ENCODE data around the gene MBLAC1. TPM values are rescaled to one million over a fixed set of nuclear protein-coding genes. Genes with fewer than 3 reads are reported as not detected.
A peak's percentile ranks its signal among the peaks of the same experiment; 100 is the strongest.

The MBLAC1 gene
- total and polyA plus RNA-seq, 4 donors: 3.1 to 5.8 (median 5.0) TPM

- WGBS (ENCODE audit: insufficient coverage): 0% methylated on average over 40 of the region's 46 CpGs
- H3K27ac ChIP-seq (ENCODE audit: low read depth, low read length): peak within 1 kb of the TSS; percentile 80
- H3K27me3 ChIP-seq (ENCODE audit: control insufficient read depth, insufficient read depth, low read length): no peaks in the 10 kb centered on the region
- DNase-seq (ENCODE audit: low read depth in 4 of 6, low spot score in 6 of 6): peak; percentile 92 to 100 (median 98)
- H3K9me3 ChIP-seq (ENCODE audit: control insufficient read depth, insufficient read depth, low read length): no peaks in the 10 kb centered on the region
- peaks cover 20% of the 10 kb centered on the region for H3K4me1 ChIP-seq (ENCODE audit: control insufficient read depth, insufficient read depth, low read length)
- peaks cover 13% of the 10 kb centered on the region for H3K36me3 ChIP-seq (ENCODE audit: control insufficient read depth, insufficient read depth, low read length)
- peak within 1 kb of the TSS; percentile 97 for H3K4me3 ChIP-seq (ENCODE audit: low read depth, low read length)
Measured at GRCh38 chr7:100148559-100149328, 22.0 kb downstream of the MBLAC1 start, which contains the start of gene LAMTOR4. TSS of gene LAMTOR4 (plus strand) at chr7:100148918. CDS start at chr7:100148973, 55 bp downstream.

- Histone ChIP-seq H3K4me1 (ENCODE audit: control insufficient read depth, insufficient read depth, low read length) (peaks cover 33% of the 10 kb centered on the region), H3K9me3 (ENCODE audit: control insufficient read depth, insufficient read depth, low read length) (no peaks in the 10 kb centered on the region), H3K36me3 (ENCODE audit: control insufficient read depth, insufficient read depth, low read length) (peaks cover 46% of the 10 kb centered on the region), H3K4me3 (ENCODE audit: low read depth, low read length) (no peak overlapping the region), H3K27me3 (ENCODE audit: control insufficient read depth, insufficient read depth, low read length) (no peaks in the 10 kb centered on the region), H3K27ac (ENCODE audit: low read depth, low read length) (no peak overlapping the region)
- DNase-seq (ENCODE audit: low read depth in 4 of 6, low spot score in 6 of 6): no peak
Measured at GRCh38 chr7:100152404-100152803, 25.6 kb downstream of the MBLAC1 start.

- no peaks in the 10 kb centered on the region for H3K9me3 ChIP-seq (ENCODE audit: control insufficient read depth, insufficient read depth, low read length)
- no peak overlapping the region for H3K4me3 ChIP-seq (ENCODE audit: low read depth, low read length)
- DNase-seq (ENCODE audit: low read depth in 4 of 6, low spot score in 6 of 6): no peak
- H3K4me1 ChIP-seq (ENCODE audit: control insufficient read depth, insufficient read depth, low read length): peaks cover 35% of the 10 kb centered on the region
- H3K27me3 ChIP-seq (ENCODE audit: control insufficient read depth, insufficient read depth, low read length): no peaks in the 10 kb centered on the region
- no peak overlapping the region for H3K27ac ChIP-seq (ENCODE audit: low read depth, low read length)
- WGBS (ENCODE audit: insufficient coverage): 85% methylated on average over 15 of the region's 18 CpGs
- H3K36me3 ChIP-seq (ENCODE audit: control insufficient read depth, insufficient read depth, low read length): peaks cover 47% of the 10 kb centered on the region
Measured at GRCh38 chr7:100152937-100153666, 26.3 kb downstream of the MBLAC1 start.

GRCh38 chr7:100153708-100154535 is 27.2 kb downstream of the MBLAC1 start:
- Histone ChIP-seq H3K27me3 (ENCODE audit: control insufficient read depth, insufficient read depth, low read length) (no peaks in the 10 kb centered on the region), H3K27ac (ENCODE audit: low read depth, low read length) (no peak overlapping the region), H3K4me1 (ENCODE audit: control insufficient read depth, insufficient read depth, low read length) (peaks cover 33% of the 10 kb centered on the region), H3K4me3 (ENCODE audit: low read depth, low read length) (no peak overlapping the region), H3K36me3 (ENCODE audit: control insufficient read depth, insufficient read depth, low read length) (peaks cover 47% of the 10 kb centered on the region), H3K9me3 (ENCODE audit: control insufficient read depth, insufficient read depth, low read length) (no peaks in the 10 kb centered on the region)
- DNase-seq (ENCODE audit: low read depth in 4 of 6, low spot score in 6 of 6): no peak
- 75% methylated on average over 2 of the region's 16 CpGs for WGBS (ENCODE audit: insufficient coverage)

GRCh38 chr7:100154651-100155491 is 28.1 kb downstream of the MBLAC1 start:
- DNase-seq (ENCODE audit: low read depth in 4 of 6, low spot score in 6 of 6): no peak
- H3K4me1 ChIP-seq (ENCODE audit: control insufficient read depth, insufficient read depth, low read length): peaks cover 28% of the 10 kb centered on the region
- H3K9me3 ChIP-seq (ENCODE audit: control insufficient read depth, insufficient read depth, low read length): no peaks in the 10 kb centered on the region
- 84% methylated on average over 26 of the region's 30 CpGs for WGBS (ENCODE audit: insufficient coverage)
- peaks cover 47% of the 10 kb centered on the region for H3K36me3 ChIP-seq (ENCODE audit: control insufficient read depth, insufficient read depth, low read length)
- no peak overlapping the region for H3K4me3 ChIP-seq (ENCODE audit: low read depth, low read length)
- no peaks in the 10 kb centered on the region for H3K27me3 ChIP-seq (ENCODE audit: control insufficient read depth, insufficient read depth, low read length)
- H3K27ac ChIP-seq (ENCODE audit: low read depth, low read length): no peak overlapping the region

- WGBS (ENCODE audit: insufficient coverage): 92% methylated on average over 17 of the region's 20 CpGs
- H3K36me3 ChIP-seq (ENCODE audit: control insufficient read depth, insufficient read depth, low read length): peaks cover 49% of the 10 kb centered on the region
- peaks cover 26% of the 10 kb centered on the region for H3K4me1 ChIP-seq (ENCODE audit: control insufficient read depth, insufficient read depth, low read length)
- no peaks in the 10 kb centered on the region for H3K9me3 ChIP-seq (ENCODE audit: control insufficient read depth, insufficient read depth, low read length)
- H3K27me3 ChIP-seq (ENCODE audit: control insufficient read depth, insufficient read depth, low read length): no peaks in the 10 kb centered on the region
- H3K4me3 ChIP-seq (ENCODE audit: low read depth, low read length): no peak overlapping the region
- no peak for DNase-seq (ENCODE audit: low read depth in 4 of 6, low spot score in 6 of 6)
- H3K27ac ChIP-seq (ENCODE audit: low read depth, low read length): no peak overlapping the region
Measured at GRCh38 chr7:100155553-100156317, 29.0 kb downstream of the MBLAC1 start.

- Histone ChIP-seq H3K4me1 (ENCODE audit: control insufficient read depth, insufficient read depth, low read length) (peaks cover 26% of the 10 kb centered on the region), H3K9me3 (ENCODE audit: control insufficient read depth, insufficient read depth, low read length) (no peaks in the 10 kb centered on the region), H3K27ac (ENCODE audit: low read depth, low read length) (no peak overlapping the region), H3K36me3 (ENCODE audit: control insufficient read depth, insufficient read depth, low read length) (peaks cover 48% of the 10 kb centered on the region), H3K4me3 (ENCODE audit: low read depth, low read length) (no peak overlapping the region), H3K27me3 (ENCODE audit: control insufficient read depth, insufficient read depth, low read length) (no peaks in the 10 kb centered on the region)
- DNase-seq (ENCODE audit: low read depth in 4 of 6, low spot score in 6 of 6): no peak
- WGBS (ENCODE audit: insufficient coverage): 96% methylated on average over 9 of the region's 16 CpGs
Measured at GRCh38 chr7:100156331-100157068, 29.7 kb downstream of the MBLAC1 start.

GRCh38 chr7:100157069-100157333 is 30.2 kb downstream of the MBLAC1 start:
- 17% methylated on average over 1 of the region's 5 CpGs for WGBS (ENCODE audit: insufficient coverage)
- Histone ChIP-seq H3K27ac (ENCODE audit: low read depth, low read length) (no peak overlapping the region), H3K4me1 (ENCODE audit: control insufficient read depth, insufficient read depth, low read length) (peaks cover 26% of the 10 kb centered on the region), H3K9me3 (ENCODE audit: control insufficient read depth, insufficient read depth, low read length) (no peaks in the 10 kb centered on the region), H3K4me3 (ENCODE audit: low read depth, low read length) (no peak overlapping the region), H3K36me3 (ENCODE audit: control insufficient read depth, insufficient read depth, low read length) (peaks cover 45% of the 10 kb centered on the region), H3K27me3 (ENCODE audit: control insufficient read depth, insufficient read depth, low read length) (no peaks in the 10 kb centered on the region)
- DNase-seq (ENCODE audit: low read depth in 4 of 6, low spot score in 6 of 6): no peak
